Right renal cortex interstitium (tissue), 3 donors: ENCODE data around the gene CSGALNACT2. TPM values are rescaled to one million over a fixed set of nuclear protein-coding genes. Genes with fewer than 3 reads are reported as not detected.
"Not testable (repeated sequence)": the region's sequence is repeated elsewhere in the genome, so short reads cannot be mapped to it uniquely, and the experiment has no call there.

Experiments used
- DNase-seq, 3 donors: peaks; one replicate each; pipeline ENCODE4 v3.0.0-alpha.2; 2013; ENCODE audit warnings: low read depth in 3 of 3, low spot score in 2 of 3
- polyA plus RNA-seq, 3 donors: library from polyadenylated mRNA; unstranded; fragments of 120-200 nt; gene quantifications; one replicate each; pipeline ENCODE4 v1.2.1, GENCODE V29; 2013; ENCODE audit not compliant: insufficient read length in 3 of 3

CSGALNACT2 gene
- polyA plus RNA-seq, result 10 to 100 TPM; 18.4 to 20.6 (median 18.8) TPM

- peak; percentile 61 to 77 (median 72) for DNase-seq
Measured at GRCh38 chr10:43138021-43138756, at the start of gene CSGALNACT2. Gene CSGALNACT2 (plus strand): TSS chr10:43138445. CDS start chr10:43155150, 16,705 bp downstream.

- no peak for DNase-seq
Measured at GRCh38 chr10:43089519-43089918, 48.7 kb upstream of the CSGALNACT2 start.

GRCh38 chr10:43090188-43090587, 48.1 kb upstream of the CSGALNACT2 start:
- no peak for DNase-seq

GRCh38 chr10:43090664-43091063, 47.6 kb upstream of the CSGALNACT2 start:
- no peak for DNase-seq

- no peak for DNase-seq
Measured at GRCh38 chr10:43091846-43092245, 46.4 kb upstream of the CSGALNACT2 start.

- DNase-seq, result no peak
Measured at GRCh38 chr10:43093423-43094076, 44.7 kb upstream of the CSGALNACT2 start.

- no peak for DNase-seq
Measured at GRCh38 chr10:43094085-43094484, 44.2 kb upstream of the CSGALNACT2 start.

GRCh38 chr10:43099339-43099738, 38.9 kb upstream of the CSGALNACT2 start:
- not testable (repeated sequence) for DNase-seq

GRCh38 chr10:43099928-43100327, 38.3 kb upstream of the CSGALNACT2 start:
- no peak for DNase-seq

- DNase-seq, result no peak
Measured at GRCh38 chr10:43100366-43100765, 37.9 kb upstream of the CSGALNACT2 start.

GRCh38 chr10:43102063-43102828, 36.0 kb upstream of the CSGALNACT2 start:
- DNase-seq, result no peak

- DNase-seq, result peak in 2 of 3 donors; percentile 45 to 56
Measured at GRCh38 chr10:43105102-43105955, 32.9 kb upstream of the CSGALNACT2 start.

GRCh38 chr10:43105956-43106229, 32.4 kb upstream of the CSGALNACT2 start:
- no peak for DNase-seq

GRCh38 chr10:43106256-43107091, 31.8 kb upstream of the CSGALNACT2 start:
- no peak for DNase-seq

GRCh38 chr10:43108951-43109350, 29.3 kb upstream of the CSGALNACT2 start:
- DNase-seq, result no peak

GRCh38 chr10:43109671-43110249, 28.5 kb upstream of the CSGALNACT2 start:
- no peak for DNase-seq

- no peak for DNase-seq
Measured at GRCh38 chr10:43110338-43111071, 27.7 kb upstream of the CSGALNACT2 start.

GRCh38 chr10:43111101-43111500, 27.1 kb upstream of the CSGALNACT2 start:
- DNase-seq, result no peak
